H4 (cell line): ENCODE measurements around the gene SLC38A5. TPM values are rescaled to one million over a fixed set of nuclear protein-coding genes. Genes with fewer than 3 reads are reported as not detected.
A peak's percentile ranks its signal among the peaks of the same experiment; 100 is the strongest.

Experiments
- DNase-seq: peaks from one replicate; pipeline ENCODE4 v3.0.0-alpha.2; 2015; ENCODE audit warnings: low spot score
- total RNA-seq: library from RNA; depleted of rRNA; stranded (reverse); fragments of >200 nt; shearing (Covaris generic); gene quantifications from 2 replicates; pipeline ENCODE4 v1.2.3, GENCODE V29; 2014

Gene SLC38A5
- total RNA-seq, 1 experiment from 2014 or later, result 0.04 TPM

GRCh38 chrX:48491809-48492208, 21.7 kb upstream of the SLC38A5 start:
- DNase-seq, result no peak

- DNase-seq, result peak; percentile 15
Observed at GRCh38 chrX:48490661-48491060, 20.6 kb upstream of the SLC38A5 start.

- DNase-seq, result no peak
Observed at GRCh38 chrX:48489892-48490291, 19.8 kb upstream of the SLC38A5 start.

DNA sequence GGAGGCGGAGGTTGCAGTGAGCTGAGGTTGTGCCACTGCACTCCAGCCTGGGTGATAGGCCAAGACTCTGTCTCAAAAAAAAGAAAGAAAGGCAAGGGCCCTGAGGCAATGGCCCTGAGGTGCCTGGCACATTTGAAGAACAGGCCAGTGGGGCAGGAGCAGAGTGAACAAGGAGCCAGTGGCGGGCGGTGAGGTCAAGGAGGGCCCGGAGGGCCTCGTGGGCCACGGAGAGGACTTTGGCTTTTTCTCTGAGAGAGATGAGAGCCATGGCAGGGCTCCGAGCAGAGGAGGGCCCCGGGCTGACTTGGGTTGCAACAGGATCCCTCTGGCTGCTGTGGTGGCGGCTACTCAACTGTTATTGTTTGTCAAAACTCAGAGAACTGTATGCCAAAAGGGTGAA, 19.2 kb upstream of the SLC38A5 start:
- no peak for DNase-seq

DNA sequence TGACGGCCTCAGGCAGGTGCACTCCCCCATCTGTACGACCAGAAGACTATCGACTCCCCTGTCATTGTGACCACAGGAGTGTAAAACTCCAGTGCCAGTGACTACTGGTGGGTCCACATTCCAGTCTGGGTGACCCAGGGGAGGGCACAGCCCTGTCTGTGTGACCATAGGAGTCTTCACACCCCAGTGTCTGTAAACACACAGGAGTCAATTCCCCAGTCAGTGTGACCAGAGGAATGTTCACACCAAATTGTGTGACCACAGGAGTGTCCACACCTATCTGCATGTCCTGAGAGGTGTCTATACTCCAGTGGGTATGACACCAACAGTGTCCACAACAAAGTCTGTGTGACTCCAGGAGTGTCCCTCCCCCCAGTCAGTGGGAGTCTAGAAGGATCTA, 18.0 kb upstream of the SLC38A5 start:
- no peak for DNase-seq

- peak; percentile 99 for DNase-seq
Observed at GRCh38 chrX:48487362-48487798, 17.3 kb upstream of the SLC38A5 start.

- DNase-seq, result no peak
Observed at GRCh38 chrX:48482526-48482925, 12.5 kb upstream of the SLC38A5 start.

DNA sequence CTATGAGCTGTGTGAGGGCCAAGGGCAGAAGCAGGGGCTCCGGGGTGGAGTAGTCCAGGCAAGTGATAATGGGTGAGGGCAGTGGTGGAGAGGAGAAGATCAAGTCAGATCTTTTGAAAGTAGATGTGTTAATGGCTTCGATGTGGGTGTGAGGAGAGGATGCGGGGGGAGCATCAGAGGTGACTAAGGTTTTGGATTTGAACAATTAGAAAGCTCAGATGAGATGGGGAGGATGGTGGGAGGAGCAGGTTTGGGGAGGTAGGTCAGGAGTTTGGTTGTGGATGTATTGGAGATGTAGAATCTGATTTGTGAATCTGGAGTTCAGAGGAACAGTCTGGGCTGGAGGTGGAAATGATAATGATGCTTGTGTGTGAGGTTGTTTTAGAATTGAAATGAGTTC, 10.5 kb upstream of the SLC38A5 start:
- DNase-seq, result no peak

GRCh38 chrX:48480142-48480541, 10.1 kb upstream of the SLC38A5 start:
- DNase-seq, result no peak

DNA sequence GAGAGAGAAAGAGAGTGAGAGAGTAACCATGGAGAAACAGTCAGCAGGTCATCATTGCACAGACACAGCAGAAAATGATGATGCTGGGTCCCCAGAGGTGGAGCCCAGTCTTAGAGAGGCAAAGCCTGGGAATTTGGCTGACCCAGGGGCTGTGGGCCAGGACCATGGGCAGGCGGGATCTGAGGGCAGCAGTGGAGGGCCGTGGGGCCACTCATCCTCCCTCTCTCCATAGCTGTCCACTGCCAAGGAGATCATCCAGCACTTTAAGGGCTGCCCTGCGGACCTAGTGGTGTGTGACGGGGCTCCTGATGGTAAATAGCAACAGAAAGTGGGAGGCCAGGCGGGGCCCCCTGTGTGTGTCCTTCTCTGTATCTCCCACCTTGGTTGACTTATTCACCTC, 8.7 kb upstream of the SLC38A5 start:
- no peak for DNase-seq

DNA sequence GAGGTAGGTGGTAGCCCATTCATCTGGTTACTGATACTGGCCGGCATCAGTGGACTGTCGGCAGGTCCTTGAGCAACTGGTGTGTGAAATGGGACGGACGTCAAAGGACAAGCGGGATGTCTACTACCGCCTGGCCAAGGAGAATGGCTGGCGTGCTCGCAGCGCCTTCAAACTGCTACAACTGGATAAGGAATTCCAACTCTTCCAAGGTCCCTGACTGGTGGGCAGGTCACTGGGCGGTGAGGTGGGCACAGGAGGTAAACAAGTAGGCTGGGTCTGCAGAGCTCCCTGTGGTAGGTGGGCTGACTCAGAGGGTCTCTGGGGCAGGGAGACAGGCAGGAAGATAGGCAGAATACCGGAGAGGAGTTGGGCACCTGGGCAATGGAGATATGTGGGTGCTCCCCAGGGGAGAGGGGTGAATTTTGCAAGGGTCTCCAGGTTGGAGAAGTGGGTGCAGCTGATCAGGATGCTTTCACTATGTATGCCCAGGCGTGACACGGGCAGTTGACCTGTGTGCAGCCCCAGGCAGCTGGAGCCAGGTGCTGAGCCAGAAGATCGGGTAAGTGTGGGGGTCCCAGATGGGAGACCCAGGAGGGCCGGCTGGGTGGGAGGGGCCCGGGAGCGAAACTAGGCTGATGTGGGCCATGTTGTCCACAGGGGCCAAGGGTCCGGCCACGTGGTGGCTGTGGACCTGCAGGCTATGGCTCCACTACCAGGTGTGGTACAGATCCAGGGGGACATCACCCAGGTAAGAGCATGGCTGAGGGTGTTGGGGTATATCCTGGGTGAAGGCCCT, 8.1 kb upstream of the SLC38A5 start:
- no peak for DNase-seq

DNA sequence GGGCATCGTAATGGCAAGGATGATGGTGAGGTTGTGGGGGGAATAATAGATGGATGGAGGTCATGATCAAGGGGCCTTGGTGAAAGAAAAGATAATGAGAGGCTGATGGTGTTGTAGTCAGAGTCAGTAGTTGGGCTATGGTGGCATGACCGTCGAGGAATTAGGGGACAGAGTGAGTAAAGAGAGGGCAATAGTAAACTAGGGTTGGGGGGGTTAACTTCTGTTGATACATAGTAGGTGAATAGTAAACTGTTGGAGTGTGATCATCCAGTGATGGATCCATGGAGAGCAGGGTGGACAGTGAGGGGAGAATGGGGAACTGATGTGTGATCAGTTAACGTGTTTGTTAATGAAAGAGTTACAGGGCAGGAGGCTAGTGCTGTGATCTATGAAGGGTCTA, 6.9 kb upstream of the SLC38A5 start:
- no peak for DNase-seq

- DNase-seq, result peak; percentile 86
Observed at GRCh38 chrX:48475774-48476577, 5.9 kb upstream of the SLC38A5 start, which contains the start of gene FTSJ1. Gene FTSJ1 (plus strand): TSS chrX:48476199. CDS start chrX:48478048, 1,849 bp downstream.

DNA sequence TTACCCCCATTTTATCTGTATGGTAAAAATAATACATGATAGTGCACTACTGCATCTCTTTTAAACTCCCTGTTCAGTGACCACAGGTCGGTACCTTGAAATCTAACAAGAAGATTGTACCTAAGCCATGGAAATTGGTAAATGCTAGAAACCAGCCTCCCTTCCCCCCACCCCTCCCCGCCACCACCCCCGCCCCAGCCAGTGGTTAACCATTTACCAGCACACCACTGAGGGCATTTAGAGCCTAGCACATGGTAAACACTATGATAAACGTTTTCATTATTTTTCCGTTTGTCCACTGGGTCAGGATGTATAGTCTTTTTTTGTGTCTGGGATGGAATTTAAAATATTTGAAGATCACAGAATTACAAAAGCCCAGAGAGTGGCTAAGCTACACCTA, 5.2 kb upstream of the SLC38A5 start:
- DNase-seq, result no peak

- no peak for DNase-seq
Observed at GRCh38 chrX:48474581-48474980, 4.5 kb upstream of the SLC38A5 start.

DNA sequence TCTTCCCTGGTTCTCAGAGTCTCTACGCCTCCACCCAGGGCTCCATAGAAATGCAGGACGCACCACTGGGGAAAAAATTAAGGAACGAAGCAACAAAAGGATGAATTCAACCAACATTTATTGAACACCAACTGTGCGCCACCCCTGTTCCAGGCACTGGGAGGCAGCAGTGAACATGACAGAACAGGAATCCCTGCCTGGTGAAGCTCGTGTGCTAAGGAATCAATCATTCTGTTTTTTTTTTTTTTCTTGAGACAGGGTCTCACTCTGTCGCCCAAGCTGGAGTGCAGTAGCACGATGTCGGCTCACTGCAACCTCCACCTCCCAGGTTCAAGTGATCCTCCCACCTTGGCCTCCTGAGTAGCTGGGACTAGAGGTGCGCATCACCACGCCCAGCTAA, 4.1 kb upstream of the SLC38A5 start:
- no peak for DNase-seq

DNA sequence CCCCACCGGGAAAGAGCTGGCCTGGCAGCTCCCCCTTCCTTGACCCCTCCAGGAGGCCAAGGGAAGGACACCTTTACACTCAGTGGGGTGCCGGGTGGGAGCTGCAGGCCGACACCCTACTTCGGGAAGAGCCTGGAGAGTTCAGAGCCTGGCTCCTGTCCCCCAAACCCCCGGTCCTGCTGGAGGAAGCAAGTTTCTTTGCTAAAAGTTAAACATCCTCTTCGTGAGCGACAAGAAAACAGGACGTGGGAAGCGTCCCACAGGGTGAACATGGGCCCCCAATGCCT, 3.6 kb upstream of the SLC38A5 start:
- no peak for DNase-seq

DNA sequence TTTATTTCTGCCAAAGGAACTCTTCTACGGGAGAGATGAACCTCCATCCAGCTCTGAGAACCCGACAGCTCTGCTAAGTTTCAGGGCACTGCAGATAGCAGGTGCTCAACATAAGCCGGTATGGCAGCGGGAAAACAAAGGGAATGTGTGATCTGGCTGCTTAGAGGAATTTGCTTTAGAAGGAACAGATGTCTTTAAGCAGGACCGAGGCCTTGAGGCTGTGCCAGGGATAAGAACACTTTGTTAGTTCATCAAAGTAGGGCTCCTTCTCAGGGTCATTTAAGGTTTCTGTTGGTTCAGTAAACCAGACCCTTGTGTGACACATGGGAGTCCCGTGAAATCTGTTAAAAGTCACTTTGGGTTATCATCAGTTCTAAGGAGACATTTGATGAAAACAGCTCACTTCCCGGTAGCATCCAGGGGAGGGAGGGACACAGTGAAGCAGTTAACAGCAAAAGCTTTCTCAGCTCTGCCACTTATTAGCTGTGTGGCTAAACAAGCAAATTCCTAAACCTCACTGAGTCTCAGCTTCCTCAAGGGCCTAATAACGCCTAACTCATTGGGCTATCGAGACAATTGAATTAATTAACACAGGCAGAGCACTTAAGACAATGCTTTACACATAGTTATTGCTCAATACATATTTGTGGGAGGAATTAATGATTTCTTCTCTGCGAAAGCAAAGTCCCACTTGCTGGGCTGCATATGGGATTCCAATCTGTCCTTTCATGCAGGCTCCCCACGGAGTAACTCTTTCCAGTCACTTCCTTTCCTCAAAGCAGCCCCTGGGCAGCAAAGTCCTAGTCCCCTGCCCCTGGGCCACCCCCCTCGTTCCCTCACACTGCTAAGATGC, 3.0 kb upstream of the SLC38A5 start:
- no peak for DNase-seq

DNA sequence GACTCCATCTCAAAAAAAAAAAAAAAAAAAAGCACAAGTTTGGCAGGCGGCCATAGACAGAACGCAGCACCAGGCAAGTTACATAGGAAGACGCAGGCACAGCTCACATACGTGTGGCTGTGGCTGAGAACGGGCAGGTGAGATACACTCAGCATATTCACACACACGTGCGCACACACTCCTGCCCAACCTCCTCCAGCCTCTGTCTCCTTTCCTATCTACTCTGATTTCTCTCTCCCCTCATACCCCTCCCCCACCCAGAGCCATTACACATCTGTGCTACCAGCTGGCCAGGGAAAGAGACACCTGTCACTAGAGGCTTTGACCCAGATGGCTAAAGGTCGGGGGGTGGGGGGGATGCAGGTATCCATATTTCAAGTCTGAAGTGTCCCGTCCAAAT, 2.2 kb upstream of the SLC38A5 start:
- DNase-seq, result no peak

- DNase-seq, result no peak
Observed at GRCh38 chrX:48471504-48471903, 1.4 kb upstream of the SLC38A5 start.

- DNase-seq, result no peak
Observed at GRCh38 chrX:48470833-48471118, 716 bp upstream of the SLC38A5 start.
